ENCODE results near the gene MT1M.
A peak's percentile ranks its signal among the peaks of the same experiment; 100 is the strongest.
"Not testable (repeated sequence)": the region's sequence is repeated elsewhere in the genome, so short reads cannot be mapped to it uniquely, and the experiment has no call there.

The MT1M gene

GRCh38 chr16:56632156-56632847 lies at the start of gene MT1M:
TSS of gene MT1M (plus strand) at chr16:56632659. CDS start at chr16:56632732, 73 bp downstream.
- H3K4me3 ChIP-seq (ENCODE audit: low read depth, low read length) = peak within 1 kb of the TSS; percentile 45
- DNase-seq (ENCODE audit: low read depth, low spot score) = no peak

GRCh38 chr16:56582911-56583310 lies 49.5 kb upstream of the MT1M start:
- H3K4me3 ChIP-seq (ENCODE audit: low read depth, low read length); DNase-seq (ENCODE audit: low read depth, low spot score): not testable (repeated sequence)
- ChIA-PET CTCF (interaction anchor here (1.0 to 5.1 kb wide), 5 partner anchors 9 to 119 kb away, joined by 3 to 27 read pairs (median 3); no protein-coding TSS in a partner anchor), POLR2A (interaction anchor here (1.2 kb wide), 1 partner anchor 43 kb away, joined by 5 read pairs; the partner anchor contains the start of gene MT1E)

More at GRCh38 chr16:56632156-56632847, at the start of gene MT1M:
- TF ChIP-seq CTCF (IDR thresholded peaks at IDR 0.05; ENCODE audit: insufficient read depth, low read length, missing control alignments) = no peak
- CTCF ChIA-PET = no interaction called here
- POLR2A ChIA-PET = no interaction called here

- ChIA-PET POLR2A (no interaction called here), CTCF (interaction anchor here (1.1 to 5.1 kb wide), 4 partner anchors 8 to 118 kb away, joined by 3 to 27 read pairs (median 12); no protein-coding TSS in a partner anchor)
- TF ChIP-seq CTCF (IDR thresholded peaks at IDR 0.05; ENCODE audit: insufficient read depth, low read length, missing control alignments) = no peak
- DNase-seq (ENCODE audit: low read depth, low spot score) = no peak
- H3K4me3 ChIP-seq (ENCODE audit: low read depth, low read length) = no peak overlapping the region
These were observed 48.9 kb upstream of the MT1M start for GRCh38 chr16:56583351-56584168.

- ChIA-PET POLR2A (no interaction called here), CTCF (interaction anchor here (4.8 to 5.1 kb wide), 2 partner anchors 17 to 117 kb away, joined by 22 to 27 read pairs; no protein-coding TSS in a partner anchor)
- no peak for DNase-seq (ENCODE audit: low read depth, low spot score)
- no peak for TF ChIP-seq CTCF (IDR thresholded peaks at IDR 0.05; ENCODE audit: insufficient read depth, low read length, missing control alignments)
- no peak overlapping the region for H3K4me3 ChIP-seq (ENCODE audit: low read depth, low read length)
These were observed 48.2 kb upstream of the MT1M start for GRCh38 chr16:56584276-56584675.

- H3K4me3 ChIP-seq (ENCODE audit: low read depth, low read length) = peak overlapping the region; percentile 46
- no peak for DNase-seq (ENCODE audit: low read depth, low spot score)
- CTCF ChIA-PET = no interaction called here
- TF ChIP-seq CTCF (IDR thresholded peaks at IDR 0.05; ENCODE audit: insufficient read depth, low read length, missing control alignments) = no peak
- POLR2A ChIA-PET = no interaction called here
These were observed 43.7 kb upstream of the MT1M start for GRCh38 chr16:56588781-56589140.

GRCh38 chr16:56589141-56590039 lies 43.1 kb upstream of the MT1M start, which contains the start of gene MT3:
TSS of gene MT3 (plus strand) at chr16:56589528. CDS start at chr16:56589591, 63 bp downstream.
- no peak for TF ChIP-seq CTCF (IDR thresholded peaks at IDR 0.05; ENCODE audit: insufficient read depth, low read length, missing control alignments)
- POLR2A ChIA-PET = no interaction called here
- peak within 1 kb of the TSS; percentile 46 for H3K4me3 ChIP-seq (ENCODE audit: low read depth, low read length)
- CTCF ChIA-PET = interaction anchor here (1.3 kb wide), 1 partner anchor 13 kb away, joined by 4 read pairs; no protein-coding TSS in a partner anchor
- no peak for DNase-seq (ENCODE audit: low read depth, low spot score)
